HepG2 (cell line): ENCODE results near the gene SRC. TPM values are rescaled to one million over a fixed set of nuclear protein-coding genes. Genes with fewer than 3 reads are reported as not detected.
A peak's percentile ranks its signal among the peaks of the same experiment; 100 is the strongest.

ENCODE experiments used
- CEBPZ ChIP-seq: IDR thresholded peaks from 2 replicates; pipeline ENCODE4 v1.6.1; 2012; ENCODE audit warnings: low read length, improper control_type of control experiment
- CHD4 ChIP-seq: fragments of 200-600 bp; sonication (generic); IDR thresholded peaks from 2 replicates; pipeline ENCODE4 v1.7.0; 2017; ENCODE audit warnings: mild to moderate bottlenecking, low read length, borderline replicate concordance
- ESRRA ChIP-seq: sonication (generic); formaldehyde crosslinking; IDR thresholded peaks from 2 replicates; pipeline ENCODE4 v1.5.1; 2020; ENCODE audit warnings: mild to moderate bottlenecking, low read depth, missing genetic modification reagents
- FOXP4 ChIP-seq: sonication (generic); formaldehyde crosslinking; IDR thresholded peaks from 2 replicates; pipeline ENCODE4 v1.4.0; 2020; ENCODE audit warnings: missing genetic modification reagents
- HNF4G ChIP-seq, 2 experiments: sonication (generic) in 1 of 2; formaldehyde crosslinking in 1 of 2; IDR thresholded peaks; 2 replicates each; pipeline versions ENCODE4 v1.4.0 to v1.6.1; 2011 to 2020; ENCODE audit warnings: borderline replicate concordance in 2 of 2, low read depth in 2 of 2, mild to moderate bottlenecking in 2 of 2, low read length in 1 of 2, missing genetic modification reagents in 1 of 2, moderate library complexity in 1 of 2
- NCOR1 ChIP-seq: fragments of 200-600 bp; sonication (generic); IDR thresholded peaks from 2 replicates; pipeline ENCODE4 v1.7.0; 2017; ENCODE audit warnings: antibody characterized with exemption, low read length, borderline replicate concordance
- NR2C2 ChIP-seq: sonication (generic); formaldehyde crosslinking; IDR thresholded peaks from 2 replicates; pipeline ENCODE4 v1.4.0; 2020; ENCODE audit warnings: missing genetic modification reagents, mild to moderate bottlenecking, moderate library complexity, borderline replicate concordance
- NRL ChIP-seq: sonication (generic); formaldehyde crosslinking; IDR thresholded peaks from 2 replicates; pipeline ENCODE4 v1.5.0; 2020; ENCODE audit warnings: missing genetic modification reagents, mild to moderate bottlenecking, moderate library complexity, borderline replicate concordance
- POLR2AphosphoS2 ChIP-seq: IDR thresholded peaks from 2 replicates; pipeline ENCODE4 v1.6.1; 2011; ENCODE audit warnings: low read depth, low read length, improper control_type of control experiment
- PRDM15 ChIP-seq: sonication (generic); formaldehyde crosslinking; IDR thresholded peaks from 2 replicates; pipeline ENCODE4 v1.4.0; 2020; ENCODE audit warnings: missing genetic modification reagents
- ZFP36L1 ChIP-seq: sonication (generic); formaldehyde crosslinking; IDR thresholded peaks from 2 replicates; pipeline ENCODE4 v1.8.0; 2022; ENCODE audit warnings: mild to moderate bottlenecking, missing genetic modification reagents, moderate library complexity
- ZNF260 ChIP-seq: sonication (generic); formaldehyde crosslinking; IDR thresholded peaks from 2 replicates; pipeline ENCODE4 v1.4.0; 2020; ENCODE audit warnings: missing genetic modification reagents, low read depth, mild to moderate bottlenecking, borderline replicate concordance
- ZNF274 ChIP-seq: sonication (generic); formaldehyde crosslinking; IDR thresholded peaks from 2 replicates; pipeline ENCODE4 v1.5.1; 2020; ENCODE audit warnings: mild to moderate bottlenecking, missing genetic modification reagents
- ZNF280D ChIP-seq: sonication (generic); formaldehyde crosslinking; IDR thresholded peaks from 2 replicates; pipeline ENCODE4 v1.5.1; 2020; ENCODE audit warnings: mild to moderate bottlenecking, missing genetic modification reagents
- ZNF572 ChIP-seq: sonication (generic); formaldehyde crosslinking; IDR thresholded peaks from 2 replicates; pipeline ENCODE4 v1.5.1; 2020; ENCODE audit warnings: mild to moderate bottlenecking, missing genetic modification reagents
- polyA plus RNA-seq, 8 experiments: library from polyadenylated mRNA; depleted of rRNA in 3 of 8; stranded (reverse) in 7 of 8; unstranded in 1 of 8; fragments of >200 nt; fragmentation: Illumina TruSeq in 4 of 8; extraction: Trizol in 4 of 8; gene quantifications; 2 replicates each; pipeline versions ENCODE4 v1.2.1 to v1.2.3, GENCODE V29; 2011 to 2016; ENCODE audit warnings: low read depth in 4 of 8, missing spikeins in 1 of 8, mixed read lengths in 1 of 8; ENCODE audit not compliant: insufficient read depth in 1 of 8
- total RNA-seq, 5 experiments: library from RNA; depleted of rRNA; stranded (reverse); fragments of >200 nt; fragmentation: Illumina TruSeq; extraction: Trizol; gene quantifications; 2 replicates each; pipeline ENCODE4 v1.2.3, GENCODE V29; 2016; ENCODE audit warnings: low read depth in 1 of 5

SRC gene
- total and polyA plus RNA-seq, 2 of the 13 experiments (the other 11 are each of a cell fraction or from before 2014, with no cell fraction given): 54.7 to 192 TPM

GRCh38 chr20:37392441-37393195, 46.7 kb downstream of the SRC start (continued):
- TF ChIP-seq CEBPZ (no peak), NCOR1 (peak; percentile 48; the same call in 1 of the 2 replicates), ZNF274 (peak; percentile 23; the same call in 1 of the 2 replicates), HNF4G (IDR thresholded peaks at IDR 0.05; ENCODE audit: borderline replicate concordance, low read depth, low read length) (peak; percentile 65), HNF4G (CRISPR knock-in tag; IDR thresholded peaks at IDR 0.05; ENCODE audit: borderline replicate concordance, low read depth) (no peak), NR2C2 (CRISPR knock-in tag) (no peak), ESRRA (CRISPR knock-in tag) (peak; percentile 98), CHD4 (peak; percentile 96), ZNF260 (CRISPR knock-in tag) (no peak), ZNF280D (CRISPR knock-in tag) (peak; percentile 68; the same call in 1 of the 2 replicates), NRL (no peak), PRDM15 (CRISPR knock-in tag) (no peak), ZFP36L1 (CRISPR knock-in tag) (no peak), POLR2AphosphoS2 (peak; percentile 89; the same call in 1 of the 2 replicates), FOXP4 (CRISPR knock-in tag) (peak; percentile 17), ZNF572 (CRISPR knock-in tag) (0 out of 2 replicates have a peak, but pooled peaks have one; percentile 26)
